H1 (cell line): Measurements from ENCODE around the gene DRP2. TPM values are rescaled to one million over a fixed set of nuclear protein-coding genes. Genes with fewer than 3 reads are reported as not detected.

Source experiments
- CTCF ChIA-PET: fragments of 300-600 bp; sonication (Branson Sonifier 250); formaldehyde crosslinking; loops from one replicate; lab custom pipeline; 2021; ENCODE audit not compliant: partially characterized antibody; lab: Charles Lee
- POLR2A ChIA-PET: fragments of 300-600 bp; sonication (Branson Sonifier 250); formaldehyde crosslinking; loops from one replicate; lab custom pipeline; 2021; ENCODE audit warnings: inconsistent platforms; ENCODE audit not compliant: partially characterized antibody; lab: Charles Lee
- DNase-seq, 2 experiments: peaks; one replicate each; pipeline versions ENCODE4 v3.0.0 to v3.0.0-alpha.2; 2010 to 2022; ENCODE audit warnings: low spot score in 2 of 2, low read depth in 1 of 2, mixed read lengths in 1 of 2
- FAIRE-seq: peaks from 2 replicates; lab custom pipeline; 2011; peaks lifted over from hg19 to GRCh38; lab: Jason Lieb, UNC
- H2AFZ ChIP-seq: 2 replicates; pipeline ENCODE4 v1.8.1; 2012; ENCODE audit warnings: low read length, inconsistent platforms
- H2AK5ac ChIP-seq: 2 replicates; pipeline ENCODE4 v1.6.1; 2013; ENCODE audit warnings: low read depth, low read length
- H2BK120ac ChIP-seq: replicated peaks from 2 replicates; pipeline ENCODE3; 2013; ENCODE audit warnings: low read depth, low read length, inconsistent platforms
- H2BK12ac ChIP-seq: 2 replicates; pipeline ENCODE4 v1.6.1; 2013; ENCODE audit warnings: low read depth, low read length
- H2BK15ac ChIP-seq: 2 replicates; pipeline ENCODE4 v1.6.1; 2013; ENCODE audit warnings: low read length
- H2BK20ac ChIP-seq: 2 replicates; pipeline ENCODE4 v1.6.1; 2013; ENCODE audit warnings: low read length
- H2BK5ac ChIP-seq: 2 replicates; pipeline ENCODE4 v1.6.1; 2013; ENCODE audit warnings: low read depth, low read length
- H3K14ac ChIP-seq: 2 replicates; pipeline ENCODE4 v1.6.1; 2013; ENCODE audit warnings: inconsistent platforms; ENCODE audit not compliant: insufficient read length
- H3K18ac ChIP-seq: 2 replicates; pipeline ENCODE4 v1.6.1; 2013; ENCODE audit warnings: low read length; ENCODE audit errors: extremely low read depth
- H3K23ac ChIP-seq: 2 replicates; pipeline ENCODE4 v1.6.1; 2013; ENCODE audit warnings: inconsistent platforms; ENCODE audit not compliant: insufficient read length
- H3K23me2 ChIP-seq: 2 replicates; pipeline ENCODE4 v1.6.1; 2013; ENCODE audit warnings: low read depth, low read length
- H3K27ac ChIP-seq: 2 replicates; pipeline ENCODE4 v1.6.1; 2011; ENCODE audit warnings: low read depth, low read length, inconsistent platforms
- H3K27me3 ChIP-seq, 4 experiments: replicated peaks in 1 of 4; 1 replicate in 1 of 4; 2 replicates in 3 of 4; pipeline versions ENCODE4 v1.6.1 to v1.8.1; 2011 to 2013; ENCODE audit warnings: low read length in 3 of 4, mild to moderate bottlenecking in 3 of 4, inconsistent platforms in 2 of 4, mixed read lengths in 2 of 4, moderate library complexity in 1 of 4; ENCODE audit not compliant: control insufficient read depth in 3 of 4, insufficient read depth in 3 of 4; ENCODE audit errors: extremely low read depth in 1 of 4
- H3K36me3 ChIP-seq, 4 experiments: 2 replicates each; pipeline versions ENCODE4 v1.6.1 to v1.8.1; 2011 to 2013; ENCODE audit warnings: mild to moderate bottlenecking in 4 of 4, low read length in 3 of 4, moderate library complexity in 2 of 4, control low read depth in 1 of 4, inconsistent platforms in 1 of 4; ENCODE audit not compliant: insufficient read depth in 4 of 4, control insufficient read depth in 2 of 4
- H3K4ac ChIP-seq: replicated peaks from 2 replicates; pipeline ENCODE3; 2013; ENCODE audit warnings: low read length, low read depth, mixed read lengths, inconsistent platforms; ENCODE audit not compliant: insufficient read length
- H3K4me1 ChIP-seq, 4 experiments: replicated peaks in 1 of 4; 1 replicate in 1 of 4; 2 replicates in 3 of 4; pipeline versions ENCODE4 v1.6.1 to v1.8.1; 2011 to 2013; ENCODE audit warnings: low read length in 3 of 4, inconsistent platforms in 2 of 4, mixed read lengths in 1 of 4; ENCODE audit not compliant: insufficient read depth in 4 of 4, control insufficient read depth in 3 of 4
- H3K4me2 ChIP-seq, 2 experiments: 2 replicates each; pipeline versions ENCODE4 v1.6.1 to v1.8.1; 2011 to 2013; ENCODE audit warnings: low read depth in 2 of 2, low read length in 2 of 2, control low read depth in 1 of 2, inconsistent platforms in 1 of 2, mild to moderate bottlenecking in 1 of 2; ENCODE audit not compliant: insufficient read depth in 1 of 2
- H3K4me3 ChIP-seq, 4 experiments: fragments of 200-600, 300-600 bp in 1 of 4; sonication (generic), shearing (Covaris generic), sonication (Bioruptor Twin) in 1 of 4; 2 replicates each; pipeline versions ENCODE4 v1.5.1 to v1.8.1; 2011 to 2016; ENCODE audit warnings: low read length in 4 of 4, low read depth in 3 of 4, control low read depth in 2 of 4, inconsistent platforms in 2 of 4, mild to moderate bottlenecking in 2 of 4, mixed read lengths in 1 of 4, moderate library complexity in 1 of 4; ENCODE audit not compliant: insufficient read depth in 2 of 4; ENCODE audit errors: extremely low read depth in 1 of 4
- H3K56ac ChIP-seq: replicated peaks from 2 replicates; pipeline ENCODE3; 2013; ENCODE audit warnings: low read depth, mild to moderate bottlenecking, mixed read lengths, low read length, inconsistent platforms; ENCODE audit not compliant: insufficient read length
- H3K79me1 ChIP-seq: 2 replicates; pipeline ENCODE4 v1.6.1; 2013; ENCODE audit warnings: low read depth, low read length, control low read depth
- H3K79me2 ChIP-seq, 2 experiments: 2 replicates each; pipeline versions ENCODE4 v1.6.1 to v1.8.1; 2012 to 2013; ENCODE audit warnings: low read length in 2 of 2, mild to moderate bottlenecking in 2 of 2, inconsistent platforms in 1 of 2; ENCODE audit not compliant: insufficient read depth in 2 of 2, control insufficient read depth in 1 of 2
- H3K9ac ChIP-seq, 4 experiments: replicated peaks in 1 of 4; 1 replicate in 1 of 4; 2 replicates in 3 of 4; pipeline versions ENCODE4 v1.6.1 to v1.8.1; 2011 to 2013; ENCODE audit warnings: low read depth in 3 of 4, low read length in 3 of 4, control low read depth in 2 of 4, mild to moderate bottlenecking in 2 of 4, moderate library complexity in 2 of 4, inconsistent platforms in 1 of 4; ENCODE audit errors: extremely low read depth in 1 of 4
- H3K9me3 ChIP-seq, 2 experiments: 2 replicates each; pipeline versions ENCODE4 v1.6.1 to v1.8.1; 2012 to 2013; ENCODE audit warnings: mild to moderate bottlenecking in 2 of 2, moderate library complexity in 2 of 2, control low read depth in 1 of 2, inconsistent platforms in 1 of 2, low read depth in 1 of 2, low read length in 1 of 2, mixed read lengths in 1 of 2; ENCODE audit not compliant: insufficient read depth in 2 of 2
- H4K20me1 ChIP-seq, 2 experiments: replicated peaks in 1 of 2; 2 replicates each; pipeline versions ENCODE3 to v1.8.1; 2011 to 2013; ENCODE audit warnings: inconsistent platforms in 2 of 2, low read length in 2 of 2, mild to moderate bottlenecking in 1 of 2; ENCODE audit not compliant: insufficient read depth in 2 of 2, control insufficient read depth in 1 of 2
- H4K5ac ChIP-seq: 2 replicates; pipeline ENCODE4 v1.6.1; 2013; ENCODE audit warnings: low read length, low read depth, mixed read lengths, inconsistent platforms; ENCODE audit not compliant: insufficient read length
- H4K8ac ChIP-seq: 2 replicates; pipeline ENCODE4 v1.8.0; 2013; ENCODE audit warnings: mild to moderate bottlenecking, moderate library complexity, low read length, inconsistent platforms; ENCODE audit not compliant: insufficient read depth; ENCODE audit errors: extremely low read depth
- H4K91ac ChIP-seq: replicated peaks from 2 replicates; pipeline ENCODE3; 2013; ENCODE audit warnings: low read length, mixed read lengths, inconsistent platforms; ENCODE audit not compliant: insufficient read length
- BCL11A ChIP-seq, 2 experiments: IDR thresholded peaks; one replicate each; pipeline ENCODE4 v1.6.1; 2011; ENCODE audit warnings: low read depth in 2 of 2, low read length in 2 of 2, mild to moderate bottlenecking in 2 of 2
- CEBPB ChIP-seq: IDR thresholded peaks from 2 replicates; pipeline ENCODE4 v1.6.1; 2012; ENCODE audit warnings: low read depth, low read length
- CTBP2 ChIP-seq: IDR thresholded peaks from 2 replicates; pipeline ENCODE4 v1.7.0; 2011; ENCODE audit warnings: borderline replicate concordance, mild to moderate bottlenecking, moderate library complexity, mixed read lengths, low read length; ENCODE audit not compliant: insufficient read depth, insufficient read length
- FOSL1 ChIP-seq: IDR thresholded peaks from 2 replicates; pipeline ENCODE4 v1.6.1; 2011; ENCODE audit warnings: mild to moderate bottlenecking, low read depth, low read length, moderate library complexity; ENCODE audit not compliant: insufficient read depth
- GTF2F1 ChIP-seq: IDR thresholded peaks from 2 replicates; pipeline ENCODE4 v1.6.1; 2012; ENCODE audit warnings: low read depth, low read length, improper control_type of control experiment, borderline replicate concordance
- HDAC2 ChIP-seq, 2 experiments: fragments of 300-600 bp in 1 of 2; sonication (generic) in 1 of 2; IDR thresholded peaks; 2 replicates each; pipeline ENCODE4 v1.6.1; 2011 to 2012; ENCODE audit warnings: low read depth in 2 of 2, low read length in 2 of 2, mild to moderate bottlenecking in 2 of 2, moderate library complexity in 2 of 2, borderline replicate concordance in 1 of 2, inconsistent platforms in 1 of 2
- KDM1A ChIP-seq: fragments of 200-600, 300-600 bp; sonication (generic); IDR thresholded peaks from 2 replicates; pipeline ENCODE4 v1.7.1; 2016; ENCODE audit warnings: mild to moderate bottlenecking, low read length, borderline replicate concordance
- NANOG ChIP-seq: IDR thresholded peaks from 2 replicates; pipeline ENCODE4 v1.6.1; 2011; ENCODE audit warnings: low read length, low read depth, mild to moderate bottlenecking, inconsistent platforms; ENCODE audit not compliant: insufficient read depth, poor library complexity, severe bottlenecking
- POLR2A ChIP-seq, 2 experiments: IDR thresholded peaks; 1 replicate in 1 of 2; 2 replicates in 1 of 2; pipeline ENCODE4 v1.6.1; 2011; ENCODE audit warnings: low read depth in 2 of 2, low read length in 2 of 2, mild to moderate bottlenecking in 2 of 2; ENCODE audit errors: control extremely low read depth in 1 of 2
- POLR2AphosphoS5 ChIP-seq: IDR thresholded peaks from 2 replicates; pipeline ENCODE4 v1.6.1; 2011; ENCODE audit warnings: low read depth, low read length
- TAF7 ChIP-seq: optimal IDR thresholded peaks from 2 replicates; pipeline ENCODE3; 2011; ENCODE audit warnings: low read depth, mild to moderate bottlenecking, inconsistent platforms, low read length, moderate library complexity, borderline replicate concordance
- WGBS, 2 experiments: shearing (Covaris generic) in 1 of 2; methylation state at CpG; one replicate each; pipeline versions ENCODE4 v1.1.6 to v1.1.7; 2013 to 2015; ENCODE audit warnings: low lambda C conversion rate in 2 of 2, mixed read lengths in 2 of 2, inconsistent platforms in 1 of 2, low coverage in 1 of 2, missing lambda C conversion rate in 1 of 2; ENCODE audit not compliant: insufficient replicate concordance in 2 of 2, insufficient coverage in 1 of 2, insufficient read length in 1 of 2; ENCODE audit errors: extremely low coverage in 1 of 2, missing lambda C conversion rate in 1 of 2; 5-methylcytosine and 5-hydroxymethylcytosine counted together
- polyA plus RNA-seq, 7 experiments: library from polyadenylated mRNA; depleted of rRNA in 3 of 7; stranded (reverse) in 5 of 7; unstranded in 2 of 7; fragments of >200 nt in 5 of 7; fragments of 200-250 nt in 2 of 7; gene quantifications; 1 replicate in 5 of 7; 2 replicates in 1 of 7; 4 replicates in 1 of 7; pipeline versions ENCODE4 v1.2.1 to v1.2.3, GENCODE V29; 2011 to 2013; ENCODE audit warnings: missing spikeins in 2 of 7, mixed read lengths in 2 of 7
- total RNA-seq: library from RNA; stranded (reverse); fragmentation: NEBNext Ultra II Directional; extraction: Animal tissue kit (Norgen Biotek cat#: 25700); gene quantifications from 2 replicates; pipeline ENCODE4 v1.2.1, GENCODE V29; 2021
- TF ChIP-seq, protein P1 (sequence below): IDR thresholded peaks from 2 replicates; pipeline ENCODE4 v1.6.1; 2012; ENCODE audit warnings: inconsistent platforms
- TF ChIP-seq, protein P2 (sequence below): IDR thresholded peaks from 2 replicates; pipeline ENCODE4 v1.6.1; 2011; ENCODE audit warnings: low read depth, mild to moderate bottlenecking, low read length; ENCODE audit not compliant: insufficient read depth

DRP2 gene
- total and polyA plus RNA-seq, 2 of the 8 experiments (the other 6 are each of a cell fraction or from before 2014, with no cell fraction given), result 0.18 to 0.20 TPM

DNA sequence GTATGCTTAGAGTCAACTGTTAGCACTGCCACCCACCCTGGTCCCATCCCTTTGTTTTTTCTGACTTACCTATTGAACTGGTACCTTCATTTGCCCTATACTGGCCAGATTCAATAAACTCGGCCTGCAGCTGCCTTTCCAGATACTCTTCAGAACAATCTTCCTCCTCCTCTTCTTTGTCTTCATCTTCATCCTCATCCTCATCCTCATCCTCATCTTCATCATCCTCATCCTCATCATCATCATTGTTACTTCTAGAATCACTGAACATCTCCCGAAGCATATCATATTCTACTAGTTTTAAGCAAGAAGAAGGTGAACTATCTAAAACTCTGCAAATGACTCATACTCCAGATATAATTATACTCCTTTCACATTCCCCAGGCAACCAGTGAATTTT, 56.7 kb downstream of the DRP2 start:
- H3K18ac ChIP-seq, result no peak overlapping the region
- H4K8ac ChIP-seq, result no peak overlapping the region
- H2BK120ac ChIP-seq, result no peak overlapping the region
- FAIRE-seq (no peak), DNase-seq (no peak)
- ChIA-PET CTCF (interaction anchor here (1.6 kb wide), 1 partner anchor 17 kb away, joined by 5 read pairs; no protein-coding TSS in a partner anchor), POLR2A (no interaction called here)
- no peak overlapping the region for H3K9ac ChIP-seq
- H2BK15ac ChIP-seq, result no peak overlapping the region
- no peak overlapping the region for H4K5ac ChIP-seq
- no peak overlapping the region for H2AFZ ChIP-seq
- H3K27me3 ChIP-seq, result no peaks in the 10 kb centered on the region
- H3K14ac ChIP-seq, result no peak overlapping the region
- H3K23me2 ChIP-seq, result no peaks in the 10 kb centered on the region
- H4K20me1 ChIP-seq, result no peaks in the 10 kb centered on the region
- no peak overlapping the region for H3K27ac ChIP-seq
- no peak overlapping the region for H3K23ac ChIP-seq
- no peak overlapping the region for H3K4me2 ChIP-seq
- H3K4me3 ChIP-seq, result no peak overlapping the region
- H4K91ac ChIP-seq, result no peak overlapping the region
- no peaks in the 10 kb centered on the region for H3K79me2 ChIP-seq
- no peak overlapping the region for H2BK12ac ChIP-seq
- no peaks in the 10 kb centered on the region for H3K36me3 ChIP-seq
- H2BK5ac ChIP-seq, result no peak overlapping the region
- H3K79me1 ChIP-seq, result no peaks in the 10 kb centered on the region
- 100% methylated on average over 1 of the region's 2 CpGs; no CpG with 5 or more reads in 1 of the 2 experiments for WGBS, 2 experiments
- H2AK5ac ChIP-seq, result no peak overlapping the region
- no peaks in the 10 kb centered on the region for H3K4me1 ChIP-seq
- no peak overlapping the region for H2BK20ac ChIP-seq
- no peaks in the 10 kb centered on the region for H3K9me3 ChIP-seq
- no peak overlapping the region for H3K56ac ChIP-seq
- H3K4ac ChIP-seq, result no peak overlapping the region
- TF ChIP-seq NANOG (no peak), CTBP2 (no peak), FOSL1 (no peak), POLR2AphosphoS5 (no peak), HDAC2 (IDR thresholded peaks at IDR 0.05; ENCODE audit: borderline replicate concordance in 1 of 2, low read depth in 2 of 2, low read length in 2 of 2) (no peak), TAF7 (no peak), CEBPB (no peak), BCL11A (IDR thresholded peaks at IDR 0.05; ENCODE audit: low read depth in 2 of 2, low read length in 2 of 2) (no peak), POLR2A (IDR thresholded peaks at IDR 0.05; ENCODE audit: control extremely low read depth in 1 of 2, low read depth in 2 of 2, low read length in 2 of 2) (no peak), GTF2F1 (no peak), KDM1A (no peak)
- TF ChIP-seq, protein P1, sequence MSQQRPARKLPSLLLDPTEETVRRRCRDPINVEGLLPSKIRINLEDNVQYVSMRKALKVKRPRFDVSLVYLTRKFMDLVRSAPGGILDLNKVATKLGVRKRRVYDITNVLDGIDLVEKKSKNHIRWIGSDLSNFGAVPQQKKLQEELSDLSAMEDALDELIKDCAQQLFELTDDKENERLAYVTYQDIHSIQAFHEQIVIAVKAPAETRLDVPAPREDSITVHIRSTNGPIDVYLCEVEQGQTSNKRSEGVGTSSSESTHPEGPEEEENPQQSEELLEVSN, result no peak
- TF ChIP-seq, protein P2, sequence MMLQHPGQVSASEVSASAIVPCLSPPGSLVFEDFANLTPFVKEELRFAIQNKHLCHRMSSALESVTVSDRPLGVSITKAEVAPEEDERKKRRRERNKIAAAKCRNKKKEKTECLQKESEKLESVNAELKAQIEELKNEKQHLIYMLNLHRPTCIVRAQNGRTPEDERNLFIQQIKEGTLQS, result no peak
